NT2/D1 (cell line): ENCODE results near the gene PCP2.

Source experiments
- DNase-seq: peaks from one replicate; pipeline ENCODE4 v3.0.0-alpha.2; 2011; ENCODE audit warnings: low read depth, low spot score
- H3K27me3 ChIP-seq: 2 replicates; pipeline ENCODE4 v1.6.0; 2011; ENCODE audit warnings: mild to moderate bottlenecking; ENCODE audit not compliant: insufficient read length, insufficient read depth
- H3K36me3 ChIP-seq: 2 replicates; pipeline ENCODE4 v1.6.1; 2011; ENCODE audit warnings: mild to moderate bottlenecking, low read length, mixed read lengths; ENCODE audit not compliant: insufficient read depth, insufficient read length
- H3K4me1 ChIP-seq: 2 replicates; pipeline ENCODE4 v1.5.1; 2011; ENCODE audit not compliant: insufficient read depth, insufficient read length
- H3K4me3 ChIP-seq: 2 replicates; pipeline ENCODE4 v1.5.1; 2011; ENCODE audit warnings: low read depth; ENCODE audit not compliant: insufficient read length
- H3K9ac ChIP-seq: 2 replicates; pipeline ENCODE4 v1.6.0; 2011; ENCODE audit warnings: low read depth; ENCODE audit not compliant: insufficient read length
- H3K9me3 ChIP-seq: 2 replicates; pipeline ENCODE4 v1.5.1; 2011; ENCODE audit warnings: mild to moderate bottlenecking, low read length; ENCODE audit not compliant: insufficient read depth
- SUZ12 ChIP-seq: IDR thresholded peaks from 2 replicates; pipeline ENCODE4 v1.6.1; 2011; ENCODE audit not compliant: insufficient read length, insufficient read depth; ENCODE audit errors: extremely low read depth
- YY1 ChIP-seq: IDR thresholded peaks from 2 replicates; pipeline ENCODE4 v1.6.1; 2011; ENCODE audit not compliant: insufficient read length, insufficient read depth
- ZNF274 ChIP-seq: IDR thresholded peaks from 2 replicates; pipeline ENCODE4 v1.6.1; 2011; ENCODE audit warnings: mild to moderate bottlenecking, low read depth, low read length

The PCP2 gene

GRCh38 chr19:7618771-7619510 lies 14.6 kb downstream of the PCP2 start:
- Histone ChIP-seq H3K9ac (no peak overlapping the region), H3K27me3 (no peaks in the 10 kb centered on the region), H3K4me1 (no peaks in the 10 kb centered on the region), H3K4me3 (no peak overlapping the region), H3K36me3 (peaks cover 76% of the 10 kb centered on the region), H3K9me3 (no peaks in the 10 kb centered on the region)
- TF ChIP-seq ZNF274 (no peak), YY1 (no peak), SUZ12 (no peak)
- DNase-seq: no peak

GRCh38 chr19:7618348-7618747 lies 15.2 kb downstream of the PCP2 start:
- Histone ChIP-seq H3K4me3 (no peak overlapping the region), H3K27me3 (no peaks in the 10 kb centered on the region), H3K4me1 (no peaks in the 10 kb centered on the region), H3K36me3 (peaks cover 71% of the 10 kb centered on the region), H3K9me3 (no peaks in the 10 kb centered on the region), H3K9ac (no peak overlapping the region)
- no peak for DNase-seq
- no peak for TF ChIP-seq ZNF274
- no peak for TF ChIP-seq YY1
- TF ChIP-seq SUZ12: no peak

- Histone ChIP-seq H3K9ac (no peak overlapping the region), H3K36me3 (peaks cover 64% of the 10 kb centered on the region), H3K4me1 (no peaks in the 10 kb centered on the region), H3K4me3 (no peak overlapping the region), H3K27me3 (no peaks in the 10 kb centered on the region), H3K9me3 (no peaks in the 10 kb centered on the region)
- TF ChIP-seq YY1: no peak
- DNase-seq: no peak
These were observed 15.8 kb downstream of the PCP2 start for GRCh38 chr19:7617735-7618134.

GRCh38 chr19:7617172-7617571 lies 16.3 kb downstream of the PCP2 start:
- peaks cover 61% of the 10 kb centered on the region for H3K36me3 ChIP-seq

GRCh38 chr19:7614859-7615741 lies 18.4 kb downstream of the PCP2 start:
- no peaks in the 10 kb centered on the region for H3K27me3 ChIP-seq
- TF ChIP-seq ZNF274: no peak
- TF ChIP-seq YY1: no peak
- no peak for TF ChIP-seq SUZ12
- no peak for DNase-seq
- no peaks in the 10 kb centered on the region for H3K4me1 ChIP-seq
- no peak overlapping the region for H3K4me3 ChIP-seq
- H3K9me3 ChIP-seq: no peaks in the 10 kb centered on the region
- no peak overlapping the region for H3K9ac ChIP-seq
- H3K36me3 ChIP-seq: peaks cover 44% of the 10 kb centered on the region

More at GRCh38 chr19:7617172-7617571, 16.3 kb downstream of the PCP2 start:
- Histone ChIP-seq H3K9ac (no peak overlapping the region), H3K27me3 (no peaks in the 10 kb centered on the region), H3K4me3 (no peak overlapping the region), H3K9me3 (no peaks in the 10 kb centered on the region), H3K4me1 (no peaks in the 10 kb centered on the region)
- TF ChIP-seq ZNF274 (no peak), SUZ12 (no peak), YY1 (no peak)
- DNase-seq: no peak

- no peaks in the 10 kb centered on the region for H3K9me3 ChIP-seq
- H3K9ac ChIP-seq: no peak overlapping the region
- H3K4me3 ChIP-seq: no peak overlapping the region
- TF ChIP-seq YY1 (no peak), ZNF274 (no peak), SUZ12 (no peak)
- no peaks in the 10 kb centered on the region for H3K27me3 ChIP-seq
- no peak for DNase-seq
- peaks cover 28% of the 10 kb centered on the region for H3K36me3 ChIP-seq
- no peaks in the 10 kb centered on the region for H3K4me1 ChIP-seq
These were observed 20.9 kb downstream of the PCP2 start for GRCh38 chr19:7612282-7613274.
